Naive thymus-derived CD8-positive, alpha-beta T cell (primary cell): ENCODE data around the gene ARHGDIB. TPM values are rescaled to one million over a fixed set of nuclear protein-coding genes. Genes with fewer than 3 reads are reported as not detected.

ENCODE experiments used
- ATAC-seq, 2 donors: fragments of 150-1000 bp; cut with Tn5 transposase in 1 of 2; sonication (Bioruptor Pico), chemical (Tn5 transposase) in 1 of 2; 1 replicate in 1 of 2; 2 replicates in 1 of 2; pipeline ENCODE4 v1.10.0; 2021; ENCODE audit warnings: mild to moderate bottlenecking in 2 of 2, moderate library complexity in 2 of 2
- POLR2A ChIA-PET: fragments of 350-600 bp; sonication (Branson Sonifier 250); formaldehyde crosslinking; loops from one replicate; lab custom pipeline; 2021; ENCODE audit warnings: antibody characterized with exemption; lab: Charles Lee
- DNase-seq, 10 donors: peaks; one replicate each; pipeline versions ENCODE4 v3.0.0 to v3.0.0-alpha.2; 2020 to 2022
- H3K27ac Mint-ChIP-seq, 10 donors: one replicate each; pipeline ENCODE4 v1.8.0; 2020 to 2022; ENCODE audit warnings: mild to moderate bottlenecking in 10 of 10, mixed read lengths in 10 of 10, moderate library complexity in 4 of 10, inconsistent platforms in 1 of 10
- H3K27me3 Mint-ChIP-seq, 5 donors: one replicate each; pipeline ENCODE4 v1.8.0; 2021 to 2022; ENCODE audit warnings: mixed read lengths in 5 of 5
- H3K36me3 Mint-ChIP-seq, 3 donors: one replicate each; pipeline ENCODE4 v1.8.0; 2020 to 2022; ENCODE audit warnings: mixed read lengths in 3 of 3, mild to moderate bottlenecking in 2 of 3, inconsistent platforms in 1 of 3
- H3K4me1 Mint-ChIP-seq, 4 donors: one replicate each; pipeline ENCODE4 v1.8.0; 2021 to 2022; ENCODE audit warnings: mixed read lengths in 4 of 4
- H3K4me3 Mint-ChIP-seq, 10 donors: one replicate each; pipeline ENCODE4 v1.8.0; 2020 to 2022; ENCODE audit warnings: mild to moderate bottlenecking in 10 of 10, mixed read lengths in 10 of 10, moderate library complexity in 6 of 10, inconsistent platforms in 1 of 10
- H3K9me3 Mint-ChIP-seq, 9 donors: one replicate each; pipeline ENCODE4 v1.8.0; 2020 to 2022; ENCODE audit warnings: mixed read lengths in 9 of 9, mild to moderate bottlenecking in 3 of 9, inconsistent platforms in 1 of 9, moderate library complexity in 1 of 9
- polyA plus RNA-seq, 3 donors: library from polyadenylated mRNA; unstranded; fragments of 300-500 nt; fragmentation: Illumina TruSeq; gene quantifications; one replicate each; pipeline ENCODE4 v1.2.3, GENCODE V29; 2021
- total RNA-seq, 8 experiments: library from RNA in 2 of 8; stranded (reverse) in 2 of 8; gene quantifications; one replicate each; pipeline ENCODE4 v1.2.3 and lab custom pipeline; 2021 to 2026

Gene ARHGDIB
- total and polyA plus RNA-seq, 5 experiments from 2014 or later, result 937 to 3,446 (median 3,195) TPM

DNA sequence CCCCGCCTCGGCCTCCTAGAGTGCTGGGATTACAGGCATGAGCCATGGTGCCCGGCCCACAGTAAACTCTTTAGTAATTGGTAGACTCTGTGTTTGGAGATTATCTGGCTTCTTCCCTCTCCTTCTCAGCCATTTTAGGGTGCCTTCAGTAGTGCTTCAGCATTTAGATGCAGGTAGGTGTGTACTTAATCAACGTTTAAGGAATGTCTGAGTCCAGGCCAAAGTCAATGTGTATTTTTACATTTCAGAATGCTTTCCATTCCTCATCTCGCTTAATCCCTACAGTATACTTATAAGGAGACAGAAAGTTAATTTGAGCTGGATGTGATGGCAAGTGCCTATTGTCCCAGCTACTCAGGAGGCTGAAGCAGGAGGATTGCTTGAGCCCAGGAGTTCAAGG, 55.3 kb downstream of the ARHGDIB start:
- H3K27me3 Mint-ChIP-seq, result no peaks in the 10 kb centered on the region

DNA sequence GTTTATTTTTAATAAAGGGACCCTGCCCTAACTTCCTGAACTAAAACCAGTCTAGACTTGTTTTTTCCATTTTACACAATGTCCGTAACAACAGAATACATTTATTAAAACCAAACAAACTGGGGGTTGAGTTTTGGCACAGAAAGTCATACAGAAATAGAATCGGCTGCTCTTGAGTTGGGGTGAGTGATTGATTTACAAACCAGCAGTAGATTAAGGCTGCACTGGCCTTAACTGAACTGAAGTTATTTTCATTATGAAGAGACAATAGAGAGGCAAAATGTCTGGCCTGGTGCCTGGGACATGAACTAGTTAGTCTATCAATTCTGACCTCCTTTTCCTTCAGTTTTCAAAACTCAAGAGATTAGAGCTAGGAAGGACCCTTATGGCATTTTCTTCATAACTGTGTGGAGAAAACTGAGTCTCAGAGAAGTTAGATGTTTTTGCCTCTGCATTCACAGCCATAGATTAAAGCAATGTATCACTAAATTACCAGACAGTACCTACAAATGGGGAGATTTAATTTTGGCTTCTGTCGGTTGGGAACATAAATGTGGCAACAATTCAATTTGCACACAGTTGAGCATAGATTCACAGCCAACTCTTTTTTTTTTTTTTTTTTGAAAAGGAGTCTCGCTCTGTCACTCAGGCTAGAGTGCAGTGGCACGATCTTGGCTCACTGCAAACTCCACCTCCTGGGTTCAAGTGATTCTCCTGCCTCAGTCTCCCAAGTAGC, 56.0 kb downstream of the ARHGDIB start:
- POLR2A ChIA-PET, result interaction anchor here (1.1 kb wide), 1 partner anchor 13 kb away, joined by 4 read pairs; no protein-coding TSS in a partner anchor
- H3K36me3 Mint-ChIP-seq, result peaks cover 10 to 35% (median 15%) of the 10 kb centered on the region in 3 donors
- no peak for DNase-seq
- peak overlapping the region in 6 of 10 donors; percentile 1 to 71 (median 56) for H3K27ac Mint-ChIP-seq
- H3K27me3 Mint-ChIP-seq, result no peaks in the 10 kb centered on the region
- no peak overlapping the region for H3K4me3 Mint-ChIP-seq
- ATAC-seq, result no peak
- peaks cover 0 to 10% (median 3%) of the 10 kb centered on the region in 9 donors for H3K9me3 Mint-ChIP-seq
- H3K4me1 Mint-ChIP-seq, result peaks cover 10 to 33% (median 22%) of the 10 kb centered on the region in 4 donors

More for the DNA sequence above, 55.3 kb downstream of the ARHGDIB start:
- no peak for ATAC-seq
- Mint-ChIP-seq H3K4me3 (no peak overlapping the region), H3K9me3 (peaks cover 0 to 10% (median 3%) of the 10 kb centered on the region in 9 donors), H3K27ac (peak overlapping the region in 1 of 10 donors; percentile 2), H3K4me1 (peaks cover 12 to 36% (median 26%) of the 10 kb centered on the region in 4 donors), H3K36me3 (peaks cover 14 to 38% (median 15%) of the 10 kb centered on the region in 3 donors)
- no peak for DNase-seq
- POLR2A ChIA-PET, result interaction anchor here (1.1 kb wide), 1 partner anchor 14 kb away, joined by 4 read pairs; no protein-coding TSS in a partner anchor

DNA sequence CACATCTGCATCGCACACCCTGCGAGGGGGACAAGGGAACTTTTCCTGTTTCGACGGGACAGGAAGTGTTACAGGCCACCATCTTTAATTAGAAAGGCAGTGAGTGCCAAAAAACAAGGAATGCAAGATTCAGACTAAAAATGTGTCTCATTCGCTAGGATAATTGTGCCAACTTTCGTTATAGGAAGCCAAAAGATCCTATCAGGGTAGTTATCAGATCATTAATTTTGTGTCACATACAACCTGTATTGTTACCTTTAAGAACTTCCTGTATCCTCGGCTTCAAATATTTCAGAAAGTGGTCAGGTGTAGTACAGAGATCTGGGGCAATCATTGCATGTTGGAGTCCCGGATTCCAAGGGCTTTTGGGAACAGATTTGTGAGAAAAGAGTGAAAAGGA, 56.5 kb downstream of the ARHGDIB start:
- Mint-ChIP-seq H3K4me3 (no peak overlapping the region), H3K27ac (peak overlapping the region in 4 of 10 donors; percentile 1 to 71 (median 30)), H3K27me3 (no peaks in the 10 kb centered on the region), H3K36me3 (peaks cover 7 to 33% (median 15%) of the 10 kb centered on the region in 3 donors), H3K9me3 (peaks cover 0 to 10% (median 3%) of the 10 kb centered on the region in 9 donors), H3K4me1 (peaks cover 10 to 33% (median 18%) of the 10 kb centered on the region in 4 donors)
- POLR2A ChIA-PET, result no interaction called here
- DNase-seq (no peak), ATAC-seq (no peak)

DNA sequence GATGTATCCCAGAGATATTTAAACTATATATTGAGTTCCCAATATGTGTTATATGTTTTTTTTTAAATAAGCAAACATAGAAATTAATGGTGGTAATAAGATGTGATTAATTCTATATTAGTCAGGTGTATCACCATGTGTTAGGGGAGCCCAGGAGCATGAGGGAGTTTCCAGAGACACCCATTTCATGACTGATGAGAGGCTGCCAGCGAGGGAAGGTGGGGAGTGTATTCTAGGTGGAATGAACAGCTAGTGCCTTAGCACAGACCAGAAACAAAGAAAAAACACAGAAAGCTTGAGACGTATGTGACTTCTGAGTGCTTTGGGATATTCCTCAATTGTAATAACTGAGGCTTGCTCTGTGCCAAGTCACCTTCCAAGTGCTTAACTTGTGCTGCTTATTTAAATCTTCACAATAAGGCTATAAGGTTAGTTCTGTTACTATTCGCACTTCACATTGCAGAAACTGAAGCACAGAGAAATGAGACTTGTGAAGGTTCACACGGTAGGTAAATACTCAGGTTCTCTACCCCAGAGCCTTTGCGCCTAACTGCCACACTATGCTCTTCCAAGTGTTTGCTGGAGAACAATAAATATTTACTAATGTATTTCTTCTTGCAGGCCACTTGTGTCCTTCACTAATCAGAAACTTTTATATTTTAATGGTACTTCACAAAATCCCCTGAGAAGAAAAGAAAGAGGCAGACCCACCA, 57.9 kb downstream of the ARHGDIB start:
- Mint-ChIP-seq H3K4me1 (peaks cover 10 to 33% (median 18%) of the 10 kb centered on the region in 4 donors), H3K4me3 (no peak overlapping the region), H3K9me3 (peaks cover 0 to 9% (median 3%) of the 10 kb centered on the region in 9 donors), H3K36me3 (peaks cover 7 to 22% (median 11%) of the 10 kb centered on the region in 3 donors), H3K27me3 (no peaks in the 10 kb centered on the region), H3K27ac (peak overlapping the region in 1 of 10 donors; percentile 49)
- DNase-seq, result no peak
- POLR2A ChIA-PET, result interaction anchor here (0.7 kb wide), 1 partner anchor 110 kb away, joined by 3 read pairs; no protein-coding TSS in a partner anchor
- no peak for ATAC-seq

DNA sequence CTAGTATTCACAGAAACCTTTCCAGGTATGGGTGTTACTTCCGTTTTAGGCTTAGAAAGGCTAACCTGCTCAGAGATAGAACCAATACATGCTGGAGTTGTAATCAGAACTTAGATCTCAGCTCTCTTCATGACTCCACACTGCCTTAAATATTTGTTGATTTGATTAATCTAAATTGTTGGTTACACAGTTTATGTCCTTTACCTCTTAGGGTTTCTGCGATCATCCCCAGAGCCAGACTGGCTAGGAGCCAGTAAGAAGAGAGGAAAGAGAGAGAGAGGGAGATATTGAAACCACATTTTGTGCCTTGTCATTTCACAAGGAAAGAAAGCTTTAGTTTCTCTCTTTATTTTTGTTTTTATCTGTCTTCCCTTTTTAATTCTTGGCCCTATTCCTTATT, 58.9 kb downstream of the ARHGDIB start:
- DNase-seq, result no peak
- POLR2A ChIA-PET, result no interaction called here

DNA sequence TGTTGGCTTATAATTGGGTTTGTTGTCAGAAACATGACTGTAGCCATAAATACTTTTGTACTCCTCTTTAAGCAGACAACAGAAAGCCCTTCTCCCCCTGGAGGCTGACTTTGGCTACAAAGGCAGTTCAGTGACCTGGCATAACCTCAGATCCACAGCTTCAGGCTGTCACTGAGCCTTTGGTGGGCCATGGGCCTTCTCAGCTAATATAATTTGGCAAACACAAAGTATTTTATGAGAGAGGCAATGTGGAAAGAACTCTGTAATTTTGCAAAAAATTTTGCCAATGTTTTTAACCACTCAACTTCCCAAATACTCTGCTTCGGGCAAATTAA, 60.2 kb downstream of the ARHGDIB start:
- Mint-ChIP-seq H3K27ac (no peak overlapping the region), H3K9me3 (peaks cover 0 to 9% (median 0%) of the 10 kb centered on the region in 9 donors), H3K4me1 (peaks cover 6 to 27% (median 18%) of the 10 kb centered on the region in 4 donors), H3K27me3 (no peaks in the 10 kb centered on the region), H3K4me3 (no peak overlapping the region), H3K36me3 (peaks cover 4 to 6% (median 5%) of the 10 kb centered on the region in 3 donors)
- ATAC-seq (no peak), DNase-seq (no peak)
- POLR2A ChIA-PET, result no interaction called here

More for the DNA sequence above, 58.9 kb downstream of the ARHGDIB start:
- Mint-ChIP-seq H3K4me1 (peaks cover 6 to 28% (median 18%) of the 10 kb centered on the region in 4 donors), H3K27ac (peak overlapping the region in 3 of 10 donors; percentile 24 to 61 (median 25)), H3K4me3 (peak overlapping the region in 2 of 10 donors; percentile 14 to 23), H3K36me3 (peaks cover 5 to 12% (median 7%) of the 10 kb centered on the region in 3 donors), H3K27me3 (no peaks in the 10 kb centered on the region), H3K9me3 (peaks cover 0 to 9% (median 0%) of the 10 kb centered on the region in 9 donors)
- no peak for ATAC-seq

DNA sequence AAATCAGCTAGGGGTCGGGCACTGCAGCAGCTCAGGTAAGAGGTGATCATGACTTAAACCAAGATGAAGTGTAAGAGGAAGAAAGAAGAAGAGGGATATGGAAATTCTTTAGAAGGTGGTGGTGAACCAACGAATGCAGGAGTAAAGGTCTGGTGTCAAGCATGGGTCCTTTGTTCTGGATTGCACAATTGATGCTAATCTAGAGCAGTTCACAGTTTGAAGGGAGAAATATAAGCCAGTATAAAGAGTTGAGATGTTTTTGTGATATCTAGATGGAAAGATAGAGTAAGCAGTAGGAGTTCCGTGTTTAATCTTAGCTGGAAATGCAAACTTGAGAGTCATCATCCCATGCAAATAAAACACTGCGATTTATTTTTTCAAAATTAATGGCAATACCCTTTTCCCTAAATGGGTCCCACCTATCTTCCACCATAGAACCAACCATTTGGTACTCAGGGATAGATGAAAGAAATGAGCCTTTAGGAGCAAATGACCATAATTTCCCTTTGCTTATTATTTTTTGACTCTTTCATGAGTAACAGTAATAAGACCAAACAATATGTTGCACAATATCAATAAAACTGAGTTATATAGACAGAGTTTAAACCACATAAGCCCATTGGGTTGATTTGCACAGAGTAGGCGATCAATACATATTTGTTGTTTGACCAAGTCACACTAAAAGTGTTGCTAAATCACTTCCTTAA, 60.7 kb downstream of the ARHGDIB start:
- no peak for ATAC-seq
- POLR2A ChIA-PET, result no interaction called here

DNA sequence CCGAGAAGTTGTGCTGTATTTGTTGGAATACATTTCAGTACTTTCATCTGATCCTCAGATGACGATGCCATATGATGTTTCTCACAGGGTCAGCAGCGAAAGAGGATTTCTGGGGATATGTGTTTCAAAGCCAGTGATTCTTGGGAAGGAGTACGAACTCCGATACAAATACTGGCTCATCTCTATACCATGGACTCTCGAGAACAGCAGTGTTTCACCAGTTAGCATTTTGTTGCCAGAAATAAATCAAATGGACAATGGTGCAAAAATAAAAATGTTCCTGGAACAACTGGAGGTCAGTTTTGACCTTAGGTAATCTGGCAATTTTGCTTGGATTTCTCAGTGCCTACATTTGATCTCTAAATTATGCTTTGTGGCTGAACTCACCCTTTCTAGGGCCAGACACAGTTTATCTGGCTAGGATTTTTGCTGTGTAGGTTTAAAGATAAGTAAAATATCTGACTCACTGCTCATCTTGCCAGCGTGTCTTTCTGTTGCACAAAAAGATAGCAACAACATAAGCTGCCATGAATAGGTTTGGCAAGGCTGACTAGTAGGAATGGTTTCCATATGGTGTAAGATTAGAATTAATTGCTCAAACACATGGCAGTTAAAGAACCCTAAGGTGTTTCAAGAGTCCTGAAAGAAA, 64.8 kb downstream of the ARHGDIB start:
- Mint-ChIP-seq H3K9me3 (no peaks in the 10 kb centered on the region), H3K27me3 (no peaks in the 10 kb centered on the region), H3K4me1 (peaks cover 0 to under 1% (median 0%) of the 10 kb centered on the region in 4 donors), H3K36me3 (peaks cover 0 to 3% (median 2%) of the 10 kb centered on the region in 3 donors), H3K27ac (no peak overlapping the region), H3K4me3 (no peak overlapping the region)
- ATAC-seq (no peak), DNase-seq (no peak)
- POLR2A ChIA-PET, result no interaction called here

More for the DNA sequence above, 60.7 kb downstream of the ARHGDIB start:
- H3K9me3 Mint-ChIP-seq, result peaks cover 0 to 9% (median 0%) of the 10 kb centered on the region in 9 donors
- H3K4me3 Mint-ChIP-seq, result no peak overlapping the region
- H3K36me3 Mint-ChIP-seq, result peaks cover 4 to 6% (median 5%) of the 10 kb centered on the region in 3 donors
- DNase-seq, result no peak
- H3K27ac Mint-ChIP-seq, result no peak overlapping the region
- H3K27me3 Mint-ChIP-seq, result no peaks in the 10 kb centered on the region
- H3K4me1 Mint-ChIP-seq, result peaks cover 6 to 27% (median 18%) of the 10 kb centered on the region in 4 donors

DNA sequence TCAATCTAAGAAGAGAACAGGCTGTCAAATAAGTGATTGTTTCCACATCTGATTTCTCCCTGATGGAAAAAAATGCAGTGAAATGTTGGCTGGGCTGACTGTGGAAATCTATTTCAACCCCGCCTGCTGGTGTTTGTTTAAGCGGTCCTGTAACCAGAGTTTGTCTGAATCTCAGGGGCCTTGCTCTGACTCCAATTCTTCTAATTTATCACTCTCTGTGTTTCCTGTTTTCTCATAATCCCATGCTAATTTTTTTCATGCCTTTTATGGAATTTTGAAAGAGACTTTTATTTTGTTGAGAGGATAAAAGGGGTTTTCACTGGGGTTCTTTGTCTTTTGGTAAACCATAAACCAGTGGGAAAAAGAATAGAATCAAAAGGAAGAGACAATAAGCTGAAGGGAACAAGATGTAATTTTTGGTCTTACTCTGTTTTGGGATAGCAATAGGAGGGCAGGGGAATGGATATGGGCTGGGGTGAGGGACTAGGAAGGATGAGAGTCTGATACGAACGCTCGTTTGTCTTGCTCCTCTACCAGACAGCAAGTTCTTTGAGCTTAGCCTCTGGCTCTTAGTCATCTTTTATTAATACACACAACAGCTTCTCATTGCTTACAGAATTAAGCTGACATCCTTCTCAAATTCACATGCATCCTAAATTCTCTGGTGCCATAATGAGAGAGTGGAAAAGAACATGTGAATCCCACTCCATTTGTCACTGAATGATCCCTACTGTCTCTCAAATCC, 67.7 kb downstream of the ARHGDIB start:
- DNase-seq (no peak), ATAC-seq (no peak)
- no peaks in the 10 kb centered on the region for H3K36me3 Mint-ChIP-seq
- H3K27me3 Mint-ChIP-seq, result no peaks in the 10 kb centered on the region
- POLR2A ChIA-PET, result interaction anchor here (2.3 kb wide), 1 partner anchor 9 kb away, joined by 9 read pairs; no protein-coding TSS in a partner anchor
- H3K27ac Mint-ChIP-seq, result no peak overlapping the region
- H3K4me1 Mint-ChIP-seq, result no peaks in the 10 kb centered on the region
- H3K4me3 Mint-ChIP-seq, result no peak overlapping the region
- no peaks in the 10 kb centered on the region for H3K9me3 Mint-ChIP-seq

DNA sequence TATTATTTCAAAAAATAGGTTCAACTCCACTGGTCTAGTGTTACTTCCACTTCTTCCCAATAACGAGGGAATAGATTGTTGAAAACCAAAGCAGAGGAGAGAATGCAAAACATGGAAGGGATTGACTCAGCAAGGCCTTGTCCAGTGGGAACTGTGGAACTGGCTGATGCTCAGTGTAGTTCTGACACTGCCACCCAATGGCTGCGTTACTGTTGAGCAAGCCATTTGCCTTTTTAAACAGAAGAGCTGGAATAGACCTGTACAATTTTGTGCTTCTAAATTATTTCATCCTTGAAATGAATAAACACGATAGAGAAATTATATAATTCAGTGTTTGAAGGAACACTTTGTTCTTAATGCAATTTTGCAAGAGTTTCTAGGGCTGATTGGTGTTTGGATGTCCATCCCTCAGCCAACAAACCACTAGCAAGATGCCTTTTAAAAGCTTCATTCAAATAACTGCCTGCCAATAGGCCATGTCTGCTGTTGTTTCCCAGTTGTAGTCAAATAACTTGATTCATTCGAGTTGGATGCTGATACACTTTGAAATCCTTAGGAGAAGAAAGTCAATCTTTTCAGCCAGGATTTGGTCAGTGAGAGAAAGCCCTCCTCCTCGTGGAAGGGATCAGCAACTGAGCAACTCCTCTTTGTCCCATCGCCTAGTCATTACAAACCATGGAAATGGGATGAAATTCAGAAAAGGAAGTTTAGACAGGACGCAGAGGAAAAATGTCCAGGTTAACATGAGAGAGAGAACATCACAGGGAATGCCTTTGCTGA, 68.5 kb downstream of the ARHGDIB start:
- ATAC-seq (no peak), DNase-seq (no peak)
- H3K4me3 Mint-ChIP-seq, result no peak overlapping the region
- no peak overlapping the region for H3K27ac Mint-ChIP-seq
- peaks cover 0 to 2% (median 0%) of the 10 kb centered on the region in 4 donors for H3K4me1 Mint-ChIP-seq
- peaks cover 0 to 4% (median 0%) of the 10 kb centered on the region in 5 donors for H3K27me3 Mint-ChIP-seq
- H3K36me3 Mint-ChIP-seq, result no peaks in the 10 kb centered on the region
- H3K9me3 Mint-ChIP-seq, result no peaks in the 10 kb centered on the region
- POLR2A ChIA-PET, result interaction anchor here (1.4 to 2.3 kb wide), 2 partner anchors 8 to 13 kb away, joined by 4 to 9 read pairs; no protein-coding TSS in a partner anchor
